ENCODE measurements around the gene PEX6. TPM values are rescaled to one million over a fixed set of nuclear protein-coding genes. Genes with fewer than 3 reads are reported as not detected.
A peak's percentile ranks its signal among the peaks of the same experiment; 100 is the strongest.

The PEX6 gene
- total and polyA plus RNA-seq, 2 of the 13 experiments (the other 11 are each of a cell fraction or from before 2014, with no cell fraction given), result 5.1 to 6.7 TPM

DNA sequence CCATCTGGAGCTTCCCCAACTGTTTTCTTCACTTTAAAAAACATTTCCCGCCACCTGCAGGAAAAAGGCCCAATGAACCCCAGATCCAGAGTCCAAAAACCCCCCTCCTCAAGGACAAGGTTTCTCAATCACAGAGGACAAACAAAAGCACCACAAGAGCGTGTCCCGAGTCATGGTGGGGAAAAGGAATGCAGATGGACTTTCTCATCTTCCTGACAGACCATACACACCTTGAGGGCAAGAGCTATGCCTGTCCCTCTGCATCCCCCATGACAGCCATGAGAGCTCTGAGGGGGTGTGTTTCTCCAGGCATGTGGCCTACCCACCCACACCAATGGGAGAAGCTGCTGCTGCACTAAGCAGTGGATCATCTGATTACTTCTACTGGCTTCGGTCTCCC lies 9.0 kb downstream of the PEX6 start (continued):
- TF ChIP-seq, protein P1, sequence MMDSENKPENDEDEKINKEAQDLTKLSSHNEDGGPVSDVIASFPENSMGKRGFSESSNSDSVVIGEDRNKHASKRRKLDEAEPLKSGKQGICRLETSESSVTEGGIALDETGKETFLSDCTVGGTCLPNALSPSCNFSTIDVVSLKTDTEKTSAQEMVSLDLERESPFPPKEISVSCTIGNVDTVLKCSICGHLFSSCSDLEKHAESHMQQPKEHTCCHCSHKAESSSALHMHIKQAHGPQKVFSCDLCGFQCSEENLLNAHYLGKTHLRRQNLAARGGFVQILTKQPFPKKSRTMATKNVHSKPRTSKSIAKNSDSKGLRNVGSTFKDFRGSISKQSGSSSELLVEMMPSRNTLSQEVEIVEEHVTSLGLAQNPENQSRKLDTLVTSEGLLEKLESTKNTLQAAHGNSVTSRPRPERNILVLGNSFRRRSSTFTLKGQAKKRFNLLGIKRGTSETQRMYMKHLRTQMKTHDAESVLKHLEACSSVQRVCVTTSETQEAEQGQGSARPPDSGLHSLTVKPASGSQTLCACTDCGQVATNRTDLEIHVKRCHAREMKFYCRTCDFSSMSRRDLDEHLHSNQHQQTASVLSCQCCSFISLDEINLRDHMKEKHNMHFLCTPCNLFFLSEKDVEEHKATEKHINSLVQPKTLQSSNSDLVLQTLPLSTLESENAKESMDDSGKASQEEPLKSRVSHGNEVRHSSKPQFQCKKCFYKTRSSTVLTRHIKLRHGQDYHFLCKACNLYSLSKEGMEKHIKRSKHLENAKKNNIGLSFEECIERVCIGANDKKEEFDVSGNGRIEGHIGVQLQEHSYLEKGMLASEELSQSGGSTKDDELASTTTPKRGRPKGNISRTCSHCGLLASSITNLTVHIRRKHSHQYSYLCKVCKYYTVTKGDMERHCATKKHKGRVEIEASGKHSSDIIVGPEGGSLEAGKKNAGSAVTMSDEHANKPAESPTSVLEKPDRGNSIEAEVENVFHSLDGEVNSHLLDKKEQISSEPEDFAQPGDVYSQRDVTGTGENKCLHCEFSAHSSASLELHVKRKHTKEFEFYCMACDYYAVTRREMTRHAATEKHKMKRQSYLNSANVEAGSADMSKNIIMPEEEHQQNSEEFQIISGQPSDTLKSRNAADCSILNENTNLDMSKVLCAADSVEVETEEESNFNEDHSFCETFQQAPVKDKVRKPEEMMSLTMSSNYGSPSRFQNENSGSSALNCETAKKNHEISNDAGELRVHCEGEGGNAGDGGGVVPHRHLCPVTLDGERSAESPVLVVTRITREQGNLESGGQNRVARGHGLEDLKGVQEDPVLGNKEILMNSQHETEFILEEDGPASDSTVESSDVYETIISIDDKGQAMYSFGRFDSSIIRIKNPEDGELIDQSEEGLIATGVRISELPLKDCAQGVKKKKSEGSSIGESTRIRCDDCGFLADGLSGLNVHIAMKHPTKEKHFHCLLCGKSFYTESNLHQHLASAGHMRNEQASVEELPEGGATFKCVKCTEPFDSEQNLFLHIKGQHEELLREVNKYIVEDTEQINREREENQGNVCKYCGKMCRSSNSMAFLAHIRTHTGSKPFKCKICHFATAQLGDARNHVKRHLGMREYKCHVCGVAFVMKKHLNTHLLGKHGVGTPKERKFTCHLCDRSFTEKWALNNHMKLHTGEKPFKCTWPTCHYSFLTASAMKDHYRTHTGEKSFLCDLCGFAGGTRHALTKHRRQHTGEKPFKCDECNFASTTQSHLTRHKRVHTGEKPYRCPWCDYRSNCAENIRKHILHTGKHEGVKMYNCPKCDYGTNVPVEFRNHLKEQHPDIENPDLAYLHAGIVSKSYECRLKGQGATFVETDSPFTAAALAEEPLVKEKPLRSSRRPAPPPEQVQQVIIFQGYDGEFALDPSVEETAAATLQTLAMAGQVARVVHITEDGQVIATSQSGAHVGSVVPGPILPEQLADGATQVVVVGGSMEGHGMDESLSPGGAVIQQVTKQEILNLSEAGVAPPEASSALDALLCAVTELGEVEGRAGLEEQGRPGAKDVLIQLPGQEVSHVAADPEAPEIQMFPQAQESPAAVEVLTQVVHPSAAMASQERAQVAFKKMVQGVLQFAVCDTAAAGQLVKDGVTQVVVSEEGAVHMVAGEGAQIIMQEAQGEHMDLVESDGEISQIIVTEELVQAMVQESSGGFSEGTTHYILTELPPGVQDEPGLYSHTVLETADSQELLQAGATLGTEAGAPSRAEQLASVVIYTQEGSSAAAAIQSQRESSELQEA (CRISPR knock-in tag; IDR thresholded peaks at IDR 0.05; ENCODE audit: not compliant biosample characterization), result no peak
- TF ChIP-seq ZNF296 (CRISPR knock-in tag; conservative IDR thresholded peaks at IDR 0.05) (no peak), KDM6A (CRISPR knock-in tag; IDR thresholded peaks at IDR 0.05; ENCODE audit: low read depth) (no peak), TOE1 (CRISPR knock-in tag; IDR thresholded peaks at IDR 0.05) (no peak), DR1 (CRISPR knock-in tag; IDR thresholded peaks at IDR 0.05) (no peak), ARHGAP35 (CRISPR knock-in tag; IDR thresholded peaks at IDR 0.05; ENCODE audit: borderline replicate concordance) (no peak), HNF4G (IDR thresholded peaks at IDR 0.05; ENCODE audit: borderline replicate concordance, low read depth, low read length) (peak; percentile 86), HNF4G (CRISPR knock-in tag; IDR thresholded peaks at IDR 0.05; ENCODE audit: borderline replicate concordance, low read depth) (no peak), ZNF781 (CRISPR knock-in tag; IDR thresholded peaks at IDR 0.05; ENCODE audit: borderline replicate concordance, not compliant biosample characterization) (peak; percentile 21), ZNF354B (CRISPR knock-in tag; IDR thresholded peaks at IDR 0.05) (no peak), SOX13 (IDR thresholded peaks at IDR 0.05) (no peak), SOX13 (CRISPR knock-in tag; conservative IDR thresholded peaks at IDR 0.05 in 1 of 2, IDR thresholded peaks at IDR 0.05 in 1 of 2) (peak in 1 of 2 experiments; percentile 53; a peak in 1 of 4 replicates), CHD2 (IDR thresholded peaks at IDR 0.05; ENCODE audit: low read depth, low read length) (no peak), GATAD2A (CRISPR knock-in tag; IDR thresholded peaks at IDR 0.05) (peak; percentile 82), NR2F1 (CRISPR knock-in tag; IDR thresholded peaks at IDR 0.05) (no peak), ZNF33B (CRISPR knock-in tag; IDR thresholded peaks at IDR 0.05) (no peak), TEAD3 (CRISPR knock-in tag; optimal IDR thresholded peaks at IDR 0.05; ENCODE audit: borderline replicate concordance) (peak; percentile 49), ZNF350 (CRISPR knock-in tag; IDR thresholded peaks at IDR 0.05; ENCODE audit: borderline replicate concordance, low read depth) (0 out of 2 replicates have a peak, but pooled peaks have one; percentile 21), REPIN1 (CRISPR knock-in tag; IDR thresholded peaks at IDR 0.05; ENCODE audit: borderline replicate concordance, low read depth) (0 out of 2 replicates have a peak, but pooled peaks have one; percentile 38), ZSCAN30 (CRISPR knock-in tag; IDR thresholded peaks at IDR 0.05) (0 out of 2 replicates have a peak, but pooled peaks have one; percentile 45)
- TF ChIP-seq, protein P2, sequence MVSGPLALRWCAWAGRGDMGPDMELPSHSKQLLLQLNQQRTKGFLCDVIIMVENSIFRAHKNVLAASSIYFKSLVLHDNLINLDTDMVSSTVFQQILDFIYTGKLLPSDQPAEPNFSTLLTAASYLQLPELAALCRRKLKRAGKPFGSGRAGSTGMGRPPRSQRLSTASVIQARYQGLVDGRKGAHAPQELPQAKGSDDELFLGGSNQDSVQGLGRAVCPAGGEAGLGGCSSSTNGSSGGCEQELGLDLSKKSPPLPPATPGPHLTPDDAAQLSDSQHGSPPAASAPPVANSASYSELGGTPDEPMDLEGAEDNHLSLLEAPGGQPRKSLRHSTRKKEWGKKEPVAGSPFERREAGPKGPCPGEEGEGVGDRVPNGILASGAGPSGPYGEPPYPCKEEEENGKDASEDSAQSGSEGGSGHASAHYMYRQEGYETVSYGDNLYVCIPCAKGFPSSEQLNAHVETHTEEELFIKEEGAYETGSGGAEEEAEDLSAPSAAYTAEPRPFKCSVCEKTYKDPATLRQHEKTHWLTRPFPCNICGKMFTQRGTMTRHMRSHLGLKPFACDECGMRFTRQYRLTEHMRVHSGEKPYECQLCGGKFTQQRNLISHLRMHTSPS (CRISPR knock-in tag; IDR thresholded peaks at IDR 0.05; ENCODE audit: low read depth), result no peak

Data from HepG2 (cell line).